Stimulated activated CD4-positive, alpha-beta T cell treated with anti-CD3 and anti-CD28 coated beads, Interleukin-1b, Interleukin-23, amount 100 ng/mL, for 24 hours (primary cell): ENCODE data around the gene ABO.
"Not testable (repeated sequence)": the region's sequence is repeated elsewhere in the genome, so short reads cannot be mapped to it uniquely, and the experiment has no call there.

Source experiments
- DNase-seq, 4 experiments: peaks; one replicate each; pipeline ENCODE4 v3.0.0-alpha.2; 2020; ENCODE audit warnings: low read depth in 4 of 4, low spot score in 1 of 4

The ABO gene

DNA sequence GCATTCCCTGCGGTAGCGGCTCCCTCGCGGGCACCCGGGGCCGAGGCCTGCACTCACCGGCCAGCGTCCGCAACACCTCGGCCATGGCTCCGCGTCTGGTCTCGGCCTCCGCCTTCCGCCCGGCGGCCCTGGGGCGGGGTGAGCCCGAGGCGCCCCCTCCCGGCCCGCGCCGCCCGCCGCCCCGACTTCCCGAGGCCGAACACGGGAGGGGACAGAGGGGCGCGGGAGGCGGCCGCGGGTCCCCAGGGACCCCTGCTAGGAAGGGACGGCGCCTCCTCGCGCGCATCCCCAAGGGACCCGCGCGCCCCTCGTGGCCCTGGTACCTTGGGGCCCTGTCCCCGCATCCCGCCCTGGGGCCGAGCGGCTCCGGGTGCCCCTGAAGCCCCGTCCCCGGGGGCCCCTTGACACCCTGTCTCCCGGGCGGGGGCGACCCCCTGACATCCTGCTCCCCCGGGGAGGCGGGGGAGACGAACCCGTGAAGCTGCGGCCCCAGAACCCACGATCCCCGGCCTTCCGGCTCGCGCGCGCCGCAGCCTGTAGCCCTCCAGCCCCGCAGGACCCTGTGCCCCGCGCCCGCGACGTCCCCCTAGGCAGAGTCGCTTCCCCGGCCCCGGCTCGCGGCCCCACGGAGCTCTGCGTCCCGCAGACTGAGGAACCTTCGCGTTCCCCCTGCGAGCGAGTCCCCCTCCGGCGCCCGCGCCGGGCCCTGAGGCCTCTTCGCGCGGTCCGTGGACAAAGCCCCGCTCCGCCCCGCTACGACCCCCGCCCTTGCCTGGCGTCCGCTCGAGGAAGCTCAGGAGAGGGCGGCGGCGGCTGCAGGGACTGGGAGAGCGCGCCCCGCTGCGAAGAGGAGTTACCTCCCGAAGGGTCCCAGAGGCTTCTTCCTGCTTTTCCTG is at the start of gene ABO:
Gene ABO (minus strand): TSS at position 97 of the 896 bp plus-strand sequence.
- no peak for DNase-seq

DNA sequence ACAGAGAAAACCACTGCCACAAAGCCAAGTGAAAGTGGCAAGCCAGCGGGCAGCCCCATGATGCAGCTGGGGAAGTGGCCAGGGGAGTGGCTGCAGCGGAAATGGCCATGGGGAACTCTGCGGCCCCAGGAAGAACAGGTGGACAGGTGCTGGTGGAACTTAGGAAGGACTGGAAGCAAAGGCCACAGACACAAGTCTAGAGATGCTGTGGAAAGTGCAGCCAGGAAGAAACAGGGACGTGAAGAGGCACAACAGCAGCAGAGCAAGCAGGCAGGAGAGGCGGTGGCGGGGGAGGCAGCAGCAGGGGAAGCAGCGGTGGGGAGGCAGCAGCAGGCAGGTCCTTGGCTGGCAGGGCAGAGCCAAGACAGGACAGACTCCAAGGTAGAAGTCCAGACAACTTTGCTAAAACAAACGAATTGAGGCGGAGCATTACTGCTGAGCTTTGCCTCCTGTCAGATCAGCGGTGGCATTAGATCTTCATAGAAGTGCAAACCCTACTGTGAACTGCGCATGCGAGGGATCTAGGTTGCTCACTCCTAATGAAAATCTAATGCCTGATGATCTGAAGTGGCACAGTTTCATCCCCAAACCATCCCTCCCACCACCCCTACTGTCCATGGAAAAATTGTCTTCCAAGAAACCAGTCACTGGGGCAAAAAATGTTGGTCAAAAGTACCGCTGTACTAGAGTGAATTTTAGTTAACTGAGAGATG is 49.1 kb upstream of the ABO start:
- DNase-seq: no peak

DNA sequence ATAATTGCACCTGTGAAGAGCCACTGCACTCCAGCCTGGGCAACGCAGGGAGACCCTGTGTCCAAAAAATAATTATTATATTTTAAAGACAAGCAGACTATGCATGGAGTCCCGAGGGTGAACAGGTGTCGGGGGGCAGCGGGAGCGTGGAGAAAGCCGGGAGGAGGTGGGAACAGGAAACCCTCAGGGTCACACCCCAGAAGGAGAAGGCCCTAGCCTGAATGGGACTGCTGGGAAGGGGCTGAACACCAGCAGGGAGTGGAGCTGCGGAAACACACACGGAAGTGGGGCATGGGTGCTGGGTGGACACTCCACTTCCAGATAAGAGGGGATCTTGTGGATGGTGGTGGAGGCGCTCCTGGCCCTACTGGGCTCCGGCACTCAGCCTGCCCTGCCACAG is 48.2 kb upstream of the ABO start:
- DNase-seq: no peak

DNA sequence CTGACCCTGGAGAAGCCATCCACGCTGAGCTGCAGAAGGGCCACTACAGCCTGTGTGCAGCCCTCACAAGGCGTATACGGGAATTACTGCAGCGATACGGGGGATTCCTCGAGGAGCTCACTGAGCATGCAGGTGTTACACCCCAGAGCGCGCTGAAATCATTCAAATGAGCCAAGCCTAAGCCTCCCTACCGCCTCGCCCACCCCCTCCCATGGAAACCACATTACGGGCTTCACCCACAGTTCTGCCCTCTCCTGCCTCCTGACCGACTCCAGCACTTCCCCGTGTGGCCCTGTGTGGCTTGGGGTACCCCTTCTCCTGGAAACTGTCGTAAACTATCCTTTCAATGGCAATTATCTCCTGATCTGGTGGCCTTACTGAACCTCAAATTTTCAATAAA is 47.7 kb upstream of the ABO start:
- DNase-seq: no peak

DNA sequence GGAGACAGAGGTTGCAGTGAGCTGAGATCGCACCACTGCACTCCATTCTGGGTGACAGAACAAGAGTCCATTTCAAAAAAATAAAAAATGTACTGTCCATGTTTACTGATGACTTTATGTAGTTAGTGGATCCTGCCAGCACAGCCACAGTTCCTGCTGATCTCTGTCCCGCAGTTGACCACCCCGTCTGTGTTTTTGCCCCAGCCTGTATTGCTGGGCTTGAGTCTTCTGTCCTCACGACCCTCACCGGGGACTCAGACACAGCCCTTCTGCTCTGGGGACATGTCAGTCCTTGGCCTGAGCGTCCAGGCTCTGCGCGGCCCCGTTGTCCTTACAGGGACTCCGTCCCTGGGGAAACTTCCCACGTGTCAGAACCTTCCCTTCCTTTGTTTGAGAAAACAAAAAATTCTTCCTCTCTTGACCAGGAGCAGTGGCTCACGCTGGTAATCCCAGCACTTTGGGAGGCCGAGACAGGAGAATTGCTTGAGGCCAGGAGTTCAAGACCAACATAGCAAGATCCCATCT is 46.5 kb upstream of the ABO start:
- DNase-seq: no peak

DNA sequence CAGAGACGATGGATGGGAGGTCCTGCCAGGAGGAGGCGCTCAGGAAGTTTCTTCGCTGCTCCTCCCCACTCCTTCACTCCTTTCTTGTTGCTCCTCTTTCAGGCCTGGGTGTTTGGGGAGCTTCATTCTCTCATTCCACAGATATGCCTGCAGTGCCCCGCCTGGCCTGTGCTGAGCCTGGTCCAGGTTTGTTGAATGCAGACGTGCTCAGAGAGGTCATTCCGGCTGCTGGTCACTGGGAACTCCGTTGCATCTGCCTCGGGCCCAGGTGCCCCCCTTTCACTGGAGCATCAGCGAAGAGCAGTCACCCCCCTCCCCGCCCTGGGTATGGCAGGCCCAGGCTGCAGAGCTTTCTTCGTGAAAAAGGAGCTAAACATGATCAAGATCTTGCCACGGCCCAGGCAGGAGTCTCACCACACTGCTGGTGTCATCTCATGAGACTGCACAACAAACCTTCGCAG is 45.5 kb upstream of the ABO start:
- no peak for DNase-seq

DNA sequence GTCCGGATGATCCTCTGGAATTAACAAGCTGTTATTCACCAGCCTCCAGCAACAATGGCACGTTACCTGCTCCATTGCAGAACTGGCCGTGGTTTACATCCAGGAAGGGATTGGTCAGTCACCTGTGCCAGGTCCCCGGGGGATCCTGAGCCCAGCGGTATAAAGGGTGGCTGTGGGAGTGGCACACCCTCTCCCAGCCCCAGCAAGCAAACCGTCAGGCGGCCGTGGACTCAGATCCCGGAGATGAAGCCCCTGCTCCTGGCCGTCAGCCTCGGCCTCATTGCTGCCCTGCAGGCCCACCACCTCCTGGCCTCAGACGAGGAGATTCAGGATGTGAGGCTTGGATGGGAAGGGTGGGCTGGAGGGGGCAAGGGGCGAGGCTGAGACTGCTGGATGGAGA is 42.5 kb upstream of the ABO start:
- DNase-seq: not testable (repeated sequence)

DNA sequence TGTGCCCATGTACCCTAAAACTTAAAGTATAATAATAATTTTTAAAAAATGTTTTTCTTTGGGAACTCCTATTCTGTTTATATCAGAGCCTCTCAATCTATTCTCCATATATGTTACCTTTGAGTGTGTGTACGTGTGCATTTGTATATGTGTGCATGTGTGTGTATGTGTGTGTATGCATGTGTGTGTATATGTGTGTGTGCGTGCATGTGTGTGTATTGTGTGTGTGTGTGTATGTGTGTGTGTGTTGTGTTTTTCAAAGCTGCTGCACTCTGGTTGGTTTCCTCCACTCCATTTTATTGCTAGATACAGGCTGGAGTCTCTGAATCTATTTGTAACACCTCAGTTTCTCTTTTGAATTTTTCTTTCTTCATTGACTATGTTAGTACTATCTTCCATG is 41.0 kb upstream of the ABO start:
- DNase-seq: no peak

DNA sequence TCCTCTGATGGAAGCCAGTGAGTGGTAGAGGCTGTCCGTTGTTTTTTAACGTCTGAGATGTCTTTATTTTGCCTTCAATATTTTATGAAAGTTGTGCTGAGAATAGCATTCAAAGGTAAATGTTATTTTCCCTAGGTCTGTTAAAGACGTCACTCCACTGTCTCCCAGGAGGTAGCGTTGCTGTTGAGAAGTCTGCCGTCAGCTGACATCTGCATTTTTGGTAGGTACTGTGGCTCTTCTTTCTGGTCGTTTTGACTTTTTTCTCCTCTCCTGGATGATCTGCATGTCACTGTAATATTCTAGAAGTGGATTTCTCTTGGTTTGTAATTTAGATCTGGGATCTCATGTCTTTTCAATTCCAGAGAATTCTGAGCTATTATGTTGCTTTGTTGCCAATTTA is 34.6 kb upstream of the ABO start:
- no peak for DNase-seq

DNA sequence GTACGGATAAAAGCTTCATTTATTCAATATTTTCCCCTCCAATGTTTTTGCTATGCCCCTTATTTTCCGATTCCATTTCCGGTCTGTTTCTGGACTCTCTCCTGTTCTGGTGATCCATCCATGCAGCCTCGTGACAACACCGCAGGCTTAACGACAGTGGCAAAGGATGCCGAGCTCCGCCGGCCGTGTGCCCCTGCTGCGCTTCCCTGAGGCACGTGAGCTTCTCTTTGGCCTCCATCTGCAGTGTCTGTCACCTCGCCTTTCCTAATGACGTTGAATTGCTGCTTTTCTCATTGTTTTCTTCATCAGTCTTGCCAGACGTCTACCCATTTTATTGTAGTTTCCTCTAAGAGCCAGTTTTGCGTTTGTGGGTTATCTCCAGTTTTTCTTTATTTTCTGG is 32.3 kb upstream of the ABO start:
- no peak for DNase-seq

DNA sequence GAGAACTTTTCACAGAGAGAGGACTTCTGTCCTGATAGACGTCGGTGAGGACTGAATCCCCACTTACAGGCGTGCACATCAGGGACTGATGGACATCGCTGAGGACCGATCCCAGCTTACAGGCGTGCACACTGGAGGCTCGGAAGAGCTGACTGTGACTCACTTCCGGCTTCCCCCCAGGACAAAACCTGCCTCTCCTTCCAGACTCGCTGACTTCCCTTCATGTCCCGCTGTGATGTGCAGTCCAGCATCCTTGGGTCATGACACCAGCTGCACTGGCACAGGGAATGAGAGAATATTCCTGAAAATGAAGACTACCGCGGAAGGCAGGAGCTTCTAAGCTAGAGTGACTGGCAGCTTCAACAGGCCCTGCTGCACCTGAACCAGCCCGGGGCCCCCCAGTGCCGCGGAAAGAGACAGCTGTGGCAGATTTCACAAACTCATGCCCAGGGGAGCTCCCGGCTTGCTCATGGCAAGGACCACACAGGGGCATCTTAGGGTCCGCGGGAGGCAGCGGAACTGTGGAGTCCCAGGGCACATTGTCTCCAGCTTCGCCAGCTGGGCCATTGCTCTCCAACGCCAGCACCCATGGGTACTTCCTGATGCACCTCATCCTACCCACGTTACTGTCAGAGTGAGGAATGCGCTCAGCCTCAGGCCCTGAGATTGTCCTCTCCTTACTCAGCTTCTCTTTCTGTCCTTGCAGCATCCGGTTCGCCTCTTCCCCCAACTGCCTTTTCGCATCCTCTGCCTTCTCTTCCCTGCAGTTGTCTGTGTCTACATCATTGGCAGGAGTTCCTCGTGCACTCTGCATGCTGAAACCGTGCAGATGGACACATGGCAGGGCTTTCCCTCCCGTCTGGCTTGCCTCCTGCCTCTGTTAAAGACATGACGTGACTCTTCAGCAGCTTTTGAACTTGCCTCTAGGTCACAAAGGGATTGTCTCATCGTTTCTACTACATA is 31.5 kb upstream of the ABO start:
- no peak for DNase-seq

DNA sequence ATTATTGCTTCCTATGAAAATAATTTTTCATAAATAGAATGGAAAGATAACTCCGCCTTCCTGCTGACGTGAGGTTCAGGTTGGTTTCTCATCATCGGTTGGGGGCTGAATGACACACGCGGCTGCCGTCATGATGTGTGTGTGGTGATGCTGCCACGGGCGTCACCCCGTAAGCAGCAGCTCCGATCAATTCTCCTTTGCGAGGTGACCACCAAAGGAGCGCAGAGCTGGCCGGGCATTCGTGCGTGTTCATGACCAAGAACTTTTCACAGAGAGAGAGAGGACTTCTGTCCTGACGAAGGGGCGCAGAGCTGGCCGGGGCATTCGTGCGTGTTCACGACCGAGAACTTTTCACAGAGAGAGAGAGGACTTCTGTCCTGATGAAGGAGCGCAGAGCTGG is 30.7 kb upstream of the ABO start:
- DNase-seq: no peak

DNA sequence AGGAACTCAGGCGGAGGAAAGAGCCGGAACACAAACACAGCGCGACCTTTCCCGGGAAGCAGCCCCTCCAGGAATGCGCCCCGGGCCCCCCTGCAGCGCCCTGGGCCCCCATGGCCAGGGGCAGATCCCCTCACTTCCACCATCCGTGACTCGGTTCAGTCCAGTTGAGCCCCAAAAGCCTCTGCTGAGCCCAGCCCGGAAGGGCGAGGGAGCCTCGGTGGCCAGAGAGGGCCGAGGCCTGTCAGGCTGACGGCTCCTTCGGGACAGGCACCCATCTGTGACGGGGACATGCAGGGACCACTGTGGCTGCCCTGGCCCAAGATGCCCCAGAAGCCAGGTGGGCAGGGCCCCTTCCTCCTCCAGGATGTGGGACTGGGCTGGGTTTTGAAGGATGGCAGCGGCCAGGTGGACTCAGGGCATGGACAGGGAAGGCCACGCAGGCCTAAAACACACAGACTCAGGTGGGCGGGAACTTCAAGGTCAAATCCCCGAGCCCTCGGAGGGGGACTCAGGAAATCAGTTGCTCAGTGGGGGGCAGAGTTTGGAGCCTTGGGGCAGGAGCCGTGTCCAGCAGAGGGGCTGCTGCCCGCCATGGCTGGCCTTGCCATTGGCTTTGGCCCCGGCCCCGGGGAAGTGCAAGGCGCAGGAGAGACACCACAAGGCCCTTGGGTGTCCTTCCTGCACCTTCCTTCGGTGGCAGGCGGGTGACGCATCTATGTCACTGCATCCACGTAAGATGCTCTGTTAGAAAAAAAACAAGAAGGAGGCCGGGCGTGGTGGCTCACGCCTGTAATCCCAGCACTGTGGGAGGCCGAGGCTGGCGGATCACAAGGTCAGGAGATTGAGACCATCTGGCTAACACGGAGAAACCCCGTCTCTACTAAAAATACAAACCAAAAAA is 29.7 kb upstream of the ABO start:
- DNase-seq: no peak

DNA sequence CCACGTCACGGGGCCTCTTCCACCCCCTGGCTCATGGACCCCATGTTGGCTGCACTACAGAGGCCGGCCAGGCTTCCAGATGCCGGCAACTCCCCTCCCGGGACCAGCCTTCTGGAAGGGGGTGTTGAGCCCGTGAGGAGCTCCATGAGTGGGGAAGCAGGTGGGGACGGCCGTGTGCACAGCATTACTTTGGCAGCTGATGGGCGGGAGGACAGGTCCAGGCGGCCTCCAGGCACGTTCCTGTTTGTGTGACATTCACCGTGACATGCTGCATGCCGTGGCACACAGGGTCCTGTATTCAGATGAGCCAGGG is 29.1 kb upstream of the ABO start:
- DNase-seq: no peak

DNA sequence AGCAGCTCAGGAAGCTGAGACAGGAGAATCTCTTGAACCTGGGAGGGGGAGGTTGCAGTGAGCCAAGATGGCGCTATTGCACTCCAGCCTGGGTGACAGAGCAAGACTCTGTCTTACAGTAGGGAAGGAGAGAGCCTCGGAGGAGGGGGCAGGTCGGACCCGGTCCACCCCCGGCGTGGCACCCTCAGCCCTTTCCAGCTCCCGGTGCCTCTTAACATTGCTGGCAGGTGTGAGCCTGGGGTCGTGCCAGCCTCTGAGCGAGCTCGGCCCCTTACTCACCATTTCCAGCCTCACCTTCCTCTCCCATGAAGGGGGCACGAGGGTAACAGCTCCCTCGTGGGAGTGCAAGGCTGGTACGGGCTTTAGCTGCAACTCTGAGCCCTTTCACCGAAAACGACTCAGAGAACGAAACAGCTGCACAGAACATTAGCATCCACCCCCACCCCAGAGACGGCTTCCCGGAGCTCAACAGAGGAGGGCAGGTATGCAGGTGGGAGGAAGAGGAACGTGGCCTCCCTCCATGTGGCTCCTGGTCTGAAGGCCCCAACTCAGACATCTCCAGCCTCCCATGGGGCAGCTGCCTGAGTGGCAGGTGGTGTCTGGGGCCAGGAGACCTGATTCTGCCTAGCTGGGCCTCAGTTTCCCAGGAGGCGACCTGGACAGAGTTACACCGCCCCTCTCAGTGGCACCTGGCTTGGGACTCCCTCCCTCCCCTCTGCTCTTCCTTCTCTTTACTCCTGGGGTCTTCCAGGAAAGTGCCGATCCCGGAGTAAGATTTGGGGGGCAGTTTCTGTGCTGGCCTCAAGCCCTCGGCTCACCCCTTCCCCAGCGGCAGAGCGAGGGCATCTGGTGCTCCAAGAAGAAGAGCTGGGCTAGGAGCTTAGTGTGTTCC is 28.5 kb upstream of the ABO start:
- DNase-seq: no peak

DNA sequence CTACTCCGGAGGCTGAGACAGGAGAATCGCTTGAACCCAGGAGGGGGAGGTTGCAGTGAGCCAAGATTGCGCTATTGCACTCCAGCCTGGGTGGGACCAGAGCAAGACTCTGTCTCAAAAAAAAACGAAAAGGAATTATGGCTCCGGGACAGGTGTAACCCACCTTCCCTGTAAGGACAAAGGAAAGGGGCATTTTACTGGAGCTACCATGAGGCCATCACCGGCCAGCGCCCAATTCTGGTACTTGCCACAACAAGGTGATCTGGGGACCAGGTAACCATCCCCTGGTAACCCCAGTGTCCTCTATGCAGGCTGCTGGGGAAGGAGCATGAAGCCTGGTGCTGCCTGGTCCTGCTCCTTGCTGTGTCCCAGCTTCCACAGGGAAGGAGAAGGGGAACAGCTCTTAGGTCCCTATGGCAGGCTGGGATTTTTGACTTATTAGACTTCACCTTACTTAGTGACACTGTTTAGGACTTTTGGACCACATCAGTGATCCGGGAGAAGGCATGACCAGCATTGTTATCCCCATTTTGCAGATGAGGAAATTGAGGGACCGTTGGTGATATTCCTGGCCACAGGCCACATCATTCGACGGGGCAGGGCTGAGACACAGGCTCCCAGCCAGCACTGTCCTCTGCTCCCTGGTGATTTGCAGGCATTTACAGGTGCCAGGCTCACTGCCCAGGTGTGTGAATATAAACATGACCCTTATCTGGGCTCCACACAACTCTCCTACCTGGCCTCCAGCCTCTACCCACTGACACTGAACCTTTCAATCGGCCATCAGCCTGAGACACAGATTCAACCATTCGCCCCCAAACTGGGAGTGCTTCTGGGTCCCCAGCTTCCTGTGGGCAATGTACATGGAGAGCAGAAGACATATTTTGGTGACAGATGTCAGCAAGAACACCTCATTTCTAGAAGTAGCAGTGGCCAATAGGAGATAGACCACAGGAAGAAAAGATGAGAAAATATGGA is 26.5 kb upstream of the ABO start:
- no peak for DNase-seq

DNA sequence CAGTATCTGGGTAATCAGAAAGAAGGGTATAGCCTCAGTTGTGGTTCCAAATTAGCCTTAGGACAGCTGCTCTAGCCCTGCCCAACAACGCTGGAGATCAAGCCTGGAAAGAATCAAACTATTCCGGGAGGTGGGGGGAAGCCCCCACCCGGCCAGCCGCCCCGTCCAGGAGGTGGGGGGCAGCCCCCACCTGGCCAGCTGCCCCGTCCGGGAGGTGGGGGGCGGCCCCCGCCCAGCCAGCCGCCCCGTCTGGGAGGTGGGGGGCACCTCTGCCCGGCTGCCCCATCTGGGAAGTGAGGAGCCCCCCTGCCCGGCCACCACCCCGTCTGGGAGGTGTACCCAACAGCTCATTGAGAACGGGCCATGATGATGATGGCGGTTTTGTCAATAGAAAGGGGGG is 25.0 kb upstream of the ABO start:
- not testable (repeated sequence) for DNase-seq

DNA sequence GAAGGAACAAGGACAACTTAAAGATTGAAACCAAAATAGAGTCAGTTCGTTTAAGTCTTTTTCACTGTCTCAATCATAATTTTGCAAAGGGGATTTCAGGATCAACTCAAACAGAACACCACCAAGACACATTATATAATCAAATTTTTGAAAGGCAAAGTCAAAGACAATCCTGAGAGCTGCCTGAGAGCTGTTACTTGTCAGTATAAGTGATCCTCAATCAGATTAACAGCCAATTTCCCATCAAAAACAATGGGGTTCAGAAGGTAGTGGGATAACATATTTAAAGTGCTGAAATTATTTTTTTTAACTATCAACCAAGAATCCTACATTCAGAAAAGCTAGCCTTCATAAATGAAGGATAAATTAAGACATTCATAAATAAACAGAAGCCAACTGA is 19.3 kb upstream of the ABO start:
- no peak for DNase-seq
